ENCODE measurements around the gene CA12.

CA12 gene

DNA sequence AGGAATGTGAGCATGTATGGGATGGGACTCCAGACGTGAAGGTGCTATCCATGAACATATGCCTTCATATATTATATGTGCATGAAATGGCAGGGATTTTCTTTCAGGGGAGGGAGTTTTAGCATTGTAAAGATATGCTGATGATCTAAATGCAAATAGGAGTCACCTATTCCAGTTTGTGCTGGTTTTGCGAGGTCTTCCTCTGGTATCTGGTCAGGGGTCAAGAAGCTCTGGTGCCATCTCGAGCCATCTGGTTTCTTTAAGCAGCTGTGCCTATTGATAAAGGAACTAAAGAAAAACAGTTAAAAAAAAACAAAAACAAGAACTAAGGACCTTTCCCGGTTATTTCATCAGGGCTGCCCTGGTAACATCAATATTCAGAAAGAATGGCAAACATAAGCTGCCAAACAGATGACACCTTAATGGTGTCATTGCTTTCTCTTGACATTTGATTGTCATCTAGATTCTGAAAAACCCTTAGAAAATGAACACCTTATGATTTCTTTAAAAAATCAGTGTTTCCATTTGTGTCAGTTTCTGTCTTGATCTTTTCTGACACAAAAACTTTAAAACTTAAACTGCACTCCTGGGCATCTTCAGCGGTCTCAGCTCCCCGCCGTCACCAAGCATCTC, 81.6 kb downstream of the CA12 start:
- DNase-seq: no peak

GRCh38 chr15:63296195-63296594, 85.5 kb downstream of the CA12 start:
- no peak for DNase-seq

GRCh38 chr15:63295341-63295740, 86.3 kb downstream of the CA12 start:
- no peak for DNase-seq

DNA sequence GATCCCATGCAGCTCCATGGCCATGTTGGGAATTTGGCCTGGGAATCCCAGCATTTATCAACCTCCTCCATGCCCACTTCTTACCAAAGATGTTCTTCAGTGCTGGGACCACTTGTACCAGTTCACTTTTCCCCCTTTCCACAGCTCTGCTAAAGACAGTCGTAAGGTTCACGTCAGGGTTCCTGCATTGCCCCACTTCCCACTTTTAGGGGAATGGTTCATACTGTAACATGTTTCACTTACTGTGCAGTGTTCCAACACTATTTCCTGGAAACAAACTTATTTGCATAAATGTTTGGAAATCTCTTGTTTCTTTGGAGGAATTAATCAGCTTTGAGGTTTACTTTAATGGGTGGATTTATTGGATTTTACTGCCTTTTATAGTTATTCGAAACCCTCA, 87.3 kb downstream of the CA12 start:
- no peak for DNase-seq

DNA sequence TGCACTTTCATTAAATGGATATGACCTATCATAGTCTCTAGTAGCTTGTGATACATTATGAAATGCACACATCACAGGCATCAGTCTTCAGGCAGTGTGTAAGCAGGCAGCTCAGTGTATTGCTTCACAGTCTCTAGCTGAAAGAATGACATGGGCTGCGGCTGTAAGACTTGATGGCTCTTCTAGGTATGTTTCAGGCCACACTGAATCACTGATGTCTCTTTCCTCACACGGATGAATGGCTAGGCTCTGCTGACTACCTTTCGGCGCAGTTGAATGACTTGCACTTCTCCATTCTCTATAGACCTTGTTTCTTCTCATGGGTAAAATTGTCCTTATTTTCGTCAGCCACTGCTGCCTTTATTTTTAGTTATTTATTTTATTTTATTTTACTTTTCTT, 88.9 kb downstream of the CA12 start:
- DNase-seq: no peak

GRCh38 chr15:63292241-63292640, 89.4 kb downstream of the CA12 start:
- no peak for DNase-seq

GRCh38 chr15:63291507-63291906, 90.1 kb downstream of the CA12 start:
- no peak for DNase-seq

- DNase-seq: no peak
These were observed 92.8 kb downstream of the CA12 start for GRCh38 chr15:63288778-63289378.

DNA sequence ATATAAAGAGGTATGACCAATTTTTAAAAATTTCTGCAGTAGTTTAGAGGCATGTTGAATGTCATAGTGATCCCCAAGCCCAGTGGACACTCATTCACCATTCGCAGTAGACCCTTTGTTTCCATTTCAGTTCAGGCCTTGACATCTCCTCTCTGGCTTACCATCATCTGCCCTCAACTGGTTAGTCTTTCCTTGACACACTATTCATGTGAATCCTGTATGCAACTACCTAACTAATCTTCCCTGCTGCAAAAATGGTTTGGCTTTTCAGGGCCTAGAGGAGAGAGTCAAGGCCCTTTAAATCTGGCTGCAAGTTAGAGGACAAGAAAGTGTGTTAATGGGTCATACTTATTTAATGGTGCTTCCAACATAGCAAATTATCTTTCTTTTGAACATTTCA, 93.3 kb downstream of the CA12 start:
- no peak for DNase-seq

DNA sequence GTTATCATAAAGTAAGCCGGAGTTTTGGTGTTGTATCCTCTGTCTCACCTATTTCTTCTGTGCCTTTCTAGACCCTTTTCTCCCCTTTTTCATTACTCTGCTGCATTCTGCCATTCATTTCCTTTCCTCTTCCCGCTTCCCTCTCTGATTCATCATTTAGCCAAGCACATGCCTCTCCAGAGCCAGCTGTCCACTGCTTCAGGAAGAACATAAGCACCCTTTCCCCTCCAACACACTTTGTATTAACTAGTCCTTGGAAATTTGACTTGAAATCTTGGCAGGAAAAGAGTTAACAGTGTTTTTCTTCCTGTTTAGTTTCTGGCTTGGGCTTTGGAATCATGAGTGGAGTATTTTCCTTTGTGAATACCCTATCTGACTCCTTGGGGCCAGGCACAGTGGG, 94.5 kb downstream of the CA12 start:
- DNase-seq: no peak

DNA sequence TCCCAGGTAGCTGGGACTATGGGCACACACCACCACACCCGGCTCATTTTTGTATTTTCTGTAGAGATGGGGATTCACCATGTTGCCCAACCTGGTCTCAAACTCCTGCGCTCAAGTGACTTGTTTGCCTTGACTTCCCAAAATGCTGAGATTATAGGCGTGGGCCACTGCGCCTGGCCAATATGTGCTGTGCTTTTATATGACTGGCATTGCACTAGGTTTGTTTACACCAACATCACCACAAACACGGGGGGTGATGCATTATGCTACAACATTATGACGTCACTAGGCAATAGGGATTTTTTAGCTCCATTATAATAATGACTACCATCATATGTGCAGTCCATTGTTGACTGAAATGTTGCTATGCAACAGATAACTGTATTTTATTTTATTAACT, 97.3 kb downstream of the CA12 start:
- DNase-seq: no peak

DNA sequence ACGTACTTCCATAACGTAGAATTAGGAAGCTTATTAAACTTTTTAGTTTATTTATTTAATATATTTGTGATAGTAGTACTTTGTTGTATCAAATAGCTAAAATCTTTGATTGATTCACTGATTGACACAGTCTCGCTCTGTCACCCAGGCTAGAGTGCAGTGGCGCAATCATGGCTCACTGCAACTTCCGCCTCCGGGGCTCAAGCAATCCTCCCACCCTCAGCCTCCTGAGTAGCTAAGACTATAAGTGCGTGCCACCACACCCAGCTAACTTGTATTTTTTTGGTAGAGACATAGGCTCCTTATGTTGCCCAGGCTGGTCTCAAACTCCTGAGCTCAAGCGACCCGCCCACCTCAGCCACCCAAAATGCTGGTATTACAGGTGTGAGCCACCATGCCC, 98.5 kb downstream of the CA12 start:
- DNase-seq: no peak

DNA sequence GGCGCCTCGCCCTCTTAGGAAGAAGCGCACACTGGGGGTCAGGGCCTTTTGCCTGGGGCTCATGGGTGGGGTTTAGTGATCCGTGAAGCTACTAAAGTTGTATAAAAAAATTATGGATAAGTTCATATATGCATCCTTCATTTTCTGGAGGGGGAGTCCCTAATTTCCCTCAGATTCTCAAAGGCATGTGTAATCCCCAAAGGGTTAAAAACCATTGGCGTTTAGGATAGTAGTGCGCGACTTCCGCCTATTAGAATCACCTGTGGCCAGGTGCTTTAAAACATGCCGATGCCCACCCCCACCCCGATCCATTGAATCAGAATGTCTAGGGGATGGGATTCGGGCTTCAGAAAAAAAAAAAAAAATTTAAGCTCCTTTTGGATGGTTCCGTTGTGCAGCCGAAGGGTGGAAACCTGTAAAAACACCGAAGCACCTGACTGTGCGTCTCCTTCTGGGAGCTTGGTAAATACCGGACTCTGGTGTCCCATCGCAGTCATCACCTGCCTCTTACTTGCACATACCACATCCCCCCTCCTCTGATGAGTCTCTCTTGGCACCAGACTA, 103.7 kb downstream of the CA12 start:
- no peak for DNase-seq

DNA sequence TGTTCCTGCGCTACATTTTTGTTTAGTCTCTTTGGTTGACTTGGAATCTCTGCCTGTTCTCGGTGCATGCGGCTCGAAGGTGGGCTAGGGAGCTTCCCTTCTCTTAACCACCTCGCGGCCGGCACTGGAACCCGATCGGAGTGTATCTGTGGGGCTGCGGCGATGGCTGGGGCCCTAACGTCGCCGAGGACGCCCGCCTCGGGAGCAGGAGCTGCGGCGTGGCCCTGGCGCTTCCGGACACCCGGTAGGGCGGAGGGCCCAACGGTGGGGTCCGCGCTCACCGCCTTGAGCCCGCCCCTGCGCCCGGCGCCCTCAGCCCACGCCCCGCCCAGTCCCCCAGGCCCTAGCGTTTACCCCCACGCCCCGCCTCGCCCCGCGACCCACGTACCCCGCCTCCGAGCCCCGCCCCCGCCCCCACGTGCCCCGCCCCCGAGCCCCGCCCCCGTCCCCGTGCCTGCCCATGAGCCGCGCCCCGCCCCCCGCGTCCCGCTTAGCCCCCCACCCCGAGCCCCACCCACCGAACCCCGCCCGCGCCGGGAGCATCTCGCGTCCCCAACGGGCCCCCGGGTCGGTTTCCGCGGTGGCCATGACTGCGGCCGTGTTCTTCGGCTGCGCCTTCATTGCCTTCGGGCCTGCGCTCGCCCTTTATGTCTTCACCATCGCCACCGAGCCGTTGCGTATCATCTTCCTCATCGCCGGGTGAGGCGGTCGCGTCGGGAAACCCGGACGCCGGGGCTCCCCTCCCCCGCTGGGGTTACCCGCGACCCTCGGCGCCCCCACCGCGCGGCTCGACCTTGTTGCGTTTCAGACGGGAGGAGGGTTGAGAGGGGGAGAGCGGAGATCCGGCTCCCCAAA, 104.4 kb downstream of the CA12 start, which contains the start of gene APH1B:
Gene APH1B, plus strand, starts transcription at position 568 of the 855 bp plus-strand sequence. Its CDS starts 19 bp downstream, at position 587.
- peak; percentile 45 to 55 for DNase-seq

DNA sequence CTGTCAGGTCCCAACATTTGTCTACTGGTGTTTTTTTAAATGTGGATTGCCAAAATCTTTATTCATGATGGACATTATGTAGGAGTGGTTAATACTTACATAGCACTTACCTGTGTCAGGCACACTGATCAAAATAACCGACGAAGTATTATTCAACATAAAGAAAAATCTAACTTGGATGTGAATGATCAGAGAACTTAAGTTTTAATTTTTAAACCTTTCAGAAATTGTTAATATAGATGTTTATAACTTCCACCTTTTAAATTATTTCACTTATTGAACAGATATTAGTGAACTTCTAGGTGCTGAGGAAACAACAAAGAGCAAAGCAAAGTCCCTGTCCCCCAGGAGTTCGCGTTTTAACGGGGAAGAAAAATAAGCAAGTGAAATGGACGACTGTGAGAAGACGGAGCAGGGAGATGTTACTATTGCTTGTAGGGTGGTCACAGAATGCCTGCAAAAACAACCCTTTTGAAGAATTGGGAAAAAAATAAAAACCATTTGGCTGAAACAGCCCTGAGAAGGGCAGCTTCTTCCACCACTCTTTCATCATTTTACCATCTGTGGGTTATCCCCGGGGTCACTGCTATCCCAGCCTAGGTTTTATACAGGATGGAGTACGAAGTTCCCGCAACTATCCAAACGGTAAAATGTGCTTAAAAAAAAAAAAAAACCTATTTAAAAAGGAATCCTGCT, 105.2 kb downstream of the CA12 start:
- DNase-seq: no peak

DNA sequence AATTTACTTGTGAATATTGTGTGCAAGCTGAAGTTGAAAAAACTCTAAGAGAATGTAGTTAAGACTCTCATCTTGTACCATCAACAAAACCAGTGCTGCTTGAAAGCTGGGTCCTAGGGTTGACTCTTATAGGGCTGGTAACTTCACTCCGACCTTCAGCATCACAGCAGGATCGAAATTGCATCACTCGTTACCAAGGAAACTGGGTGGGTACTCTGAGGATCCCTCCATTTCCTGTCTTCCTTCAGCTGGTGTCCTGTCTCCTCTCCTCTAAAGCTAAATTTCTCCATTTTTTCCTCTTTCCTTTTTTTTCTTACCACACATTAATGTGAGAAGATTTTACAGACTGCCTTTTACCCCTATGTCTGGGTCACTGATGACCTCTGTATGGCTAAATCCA, 107.2 kb downstream of the CA12 start:
- DNase-seq: no peak

All from stimulated activated CD4-positive, alpha-beta T cell treated with anti-CD3 and anti-CD28 coated beads, Interleukin-2, amount 100 ng/mL, for 48 hours (primary cell).